Stimulated activated naive CD8-positive, alpha-beta T cell treated with anti-CD3 and anti-CD28 coated beads, Interleukin-15, amount 100 ng/mL, for 72 hours (primary cell): ENCODE data around the gene C5AR2.
A peak's percentile ranks its signal among the peaks of the same experiment; 100 is the strongest.
"Not testable (repeated sequence)": the region's sequence is repeated elsewhere in the genome, so short reads cannot be mapped to it uniquely, and the experiment has no call there.

Experiments used
- ATAC-seq: fragments of 150-1000 bp; cut with Tn5 transposase; 2 replicates; pipeline ENCODE4 v1.10.0; 2021; ENCODE audit warnings: mild to moderate bottlenecking, moderate library complexity
- DNase-seq, 2 donors: peaks; one replicate each; pipeline ENCODE4 v3.0.0; 2021 to 2022
- H3K27ac Mint-ChIP-seq, 2 donors: one replicate each; pipeline ENCODE4 v1.8.0; 2022; ENCODE audit warnings: mild to moderate bottlenecking in 2 of 2, mixed read lengths in 2 of 2, moderate library complexity in 2 of 2
- H3K27me3 Mint-ChIP-seq: one replicate; pipeline ENCODE4 v1.8.0; 2022; ENCODE audit warnings: mixed read lengths
- H3K4me1 Mint-ChIP-seq: one replicate; pipeline ENCODE4 v1.8.0; 2022; ENCODE audit warnings: mild to moderate bottlenecking, mixed read lengths
- H3K4me3 Mint-ChIP-seq, 2 donors: one replicate each; pipeline ENCODE4 v1.8.0; 2022; ENCODE audit warnings: mild to moderate bottlenecking in 2 of 2, mixed read lengths in 2 of 2, moderate library complexity in 1 of 2
- H3K9me3 Mint-ChIP-seq, 2 donors: one replicate each; pipeline ENCODE4 v1.8.0; 2022; ENCODE audit warnings: mixed read lengths in 2 of 2

C5AR2 gene

DNA sequence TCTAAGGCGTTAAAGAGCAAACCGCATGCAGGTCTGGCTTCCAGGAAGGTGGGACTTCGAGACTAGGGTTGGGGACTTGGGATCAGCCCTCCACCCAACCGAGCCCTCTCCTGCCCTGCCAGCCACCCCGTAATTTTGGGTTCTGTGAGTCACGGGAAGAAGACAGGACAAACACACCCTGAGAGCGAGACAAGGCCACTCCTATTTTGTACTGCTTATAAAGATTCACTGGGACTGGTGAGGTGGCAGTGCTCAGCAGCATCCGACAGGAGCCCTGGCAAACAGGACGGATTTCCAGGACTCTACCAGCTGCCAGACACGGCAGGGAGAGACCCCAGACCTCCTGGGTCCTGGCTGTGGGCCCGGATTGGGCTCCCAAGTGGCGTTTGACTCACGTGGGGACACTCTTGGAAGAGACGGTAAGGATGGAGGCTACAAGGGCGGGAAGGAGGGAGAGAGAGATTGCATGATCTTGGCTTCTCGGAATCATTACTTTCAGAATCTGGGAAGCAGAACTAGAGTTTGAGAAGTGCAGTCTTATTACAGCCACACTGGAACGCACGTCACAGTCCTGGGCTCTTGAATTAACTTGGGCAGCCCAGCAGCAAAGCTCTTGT lies at the start of gene C5AR2:
Gene C5AR2, plus strand, starts transcription at position 245 of the 617 bp plus-strand sequence. CDS start 8,625 bp downstream, outside the sequence.
- Mint-ChIP-seq H3K9me3 (no peaks in the 10 kb centered on the region), H3K27ac (no peak within 1 kb of the TSS), H3K4me3 (no peak within 1 kb of the TSS), H3K4me1 (peaks cover 10% of the 10 kb centered on the region), H3K27me3 (no peaks in the 10 kb centered on the region)
- ATAC-seq (no peak), DNase-seq (no peak)

DNA sequence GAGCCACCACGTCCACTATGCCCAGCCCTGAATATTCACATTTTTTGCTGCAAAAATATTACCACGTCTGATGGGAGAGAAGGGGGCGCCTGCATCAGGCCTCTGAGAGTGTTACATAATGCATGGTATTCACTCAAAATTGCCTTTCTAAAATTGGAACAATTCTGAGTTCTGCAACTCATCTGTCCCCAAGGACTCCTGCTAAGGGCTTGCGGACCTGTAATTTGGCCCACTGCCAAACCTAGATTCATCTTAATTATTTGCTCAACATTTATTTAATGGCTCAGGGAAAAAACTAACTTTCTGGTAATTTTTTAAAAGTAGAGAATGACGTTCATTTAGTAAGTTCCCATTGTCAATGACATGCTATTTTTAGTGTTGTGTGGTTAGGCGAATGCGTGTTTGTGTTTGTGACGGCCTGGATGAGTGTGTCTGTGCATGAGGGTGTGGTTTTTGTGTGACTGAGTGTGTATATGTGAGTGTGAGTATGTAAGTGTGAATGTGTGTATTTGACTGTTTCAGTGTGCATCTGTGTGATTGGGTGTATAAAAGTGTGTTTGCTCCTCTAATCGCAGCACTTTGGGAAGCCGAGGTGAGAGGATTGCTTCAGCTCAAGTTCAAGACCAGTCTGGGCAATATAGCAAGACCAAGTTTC lies 48.4 kb upstream of the C5AR2 start:
- no peaks in the 10 kb centered on the region for H3K9me3 Mint-ChIP-seq
- peaks cover 16% of the 10 kb centered on the region for H3K4me1 Mint-ChIP-seq
- no peak for ATAC-seq
- no peak overlapping the region for H3K27ac Mint-ChIP-seq
- H3K27me3 Mint-ChIP-seq = no peaks in the 10 kb centered on the region
- no peak for DNase-seq
- H3K4me3 Mint-ChIP-seq = no peak overlapping the region

DNA sequence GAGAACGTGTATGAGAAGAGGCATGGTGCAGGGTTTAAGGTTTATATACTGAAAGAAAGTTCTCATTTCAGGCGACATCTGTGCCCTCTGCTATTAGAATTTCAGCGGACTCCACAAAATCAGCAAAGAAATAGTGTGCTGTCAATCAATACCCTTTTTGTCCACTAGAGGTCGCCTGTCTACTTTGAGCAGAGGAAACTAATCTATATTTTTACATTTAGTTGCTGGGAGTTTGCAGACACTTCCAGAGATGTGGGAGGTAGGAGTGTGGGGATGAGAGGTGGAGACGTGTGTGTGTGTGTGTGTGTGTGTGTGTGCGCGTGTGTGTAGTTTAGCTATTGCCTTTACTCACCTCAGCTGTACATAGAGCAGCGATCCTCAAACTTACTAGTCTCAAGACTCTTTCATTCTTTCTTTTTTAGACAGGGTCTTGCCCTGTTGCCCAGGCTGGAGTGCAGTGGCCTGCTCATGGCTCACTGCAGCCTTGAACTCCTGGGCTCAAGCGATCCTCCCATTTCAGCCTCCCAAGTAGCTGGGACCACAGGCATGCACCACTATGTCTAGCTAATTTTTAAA lies 47.6 kb upstream of the C5AR2 start:
- Mint-ChIP-seq H3K9me3 (no peaks in the 10 kb centered on the region), H3K4me1 (peaks cover 18% of the 10 kb centered on the region), H3K27me3 (no peaks in the 10 kb centered on the region), H3K4me3 (no peak overlapping the region), H3K27ac (no peak overlapping the region)
- DNase-seq (peak in 1 of 2 donors; percentile 48), ATAC-seq (no peak)

DNA sequence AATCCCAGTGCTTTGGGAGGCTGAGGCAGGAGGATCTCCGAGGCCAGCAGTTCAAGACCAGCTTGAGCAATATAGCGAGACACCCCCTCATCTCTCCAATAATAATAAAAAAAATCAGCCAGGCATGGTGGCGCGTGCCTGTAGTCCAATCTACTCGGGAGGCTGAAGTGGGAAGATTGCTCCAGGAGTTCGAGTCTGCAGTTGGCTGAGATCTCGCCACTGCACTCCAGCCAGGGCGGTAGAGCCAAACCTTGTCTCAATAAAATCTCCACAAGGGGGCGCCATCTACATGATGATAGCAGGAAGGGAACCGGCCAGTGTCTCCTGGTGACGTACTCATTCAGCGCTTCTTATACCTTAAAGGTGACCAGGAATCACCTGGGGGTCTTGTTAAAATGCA lies 35.9 kb upstream of the C5AR2 start:
- Mint-ChIP-seq H3K9me3 (no peaks in the 10 kb centered on the region), H3K27ac (peak overlapping the region in 1 of 2 donors; percentile 38), H3K4me3 (no peak overlapping the region), H3K27me3 (no peaks in the 10 kb centered on the region), H3K4me1 (peaks cover 22% of the 10 kb centered on the region)
- ATAC-seq (peak; percentile 96), DNase-seq (peak; percentile 74 to 75)

DNA sequence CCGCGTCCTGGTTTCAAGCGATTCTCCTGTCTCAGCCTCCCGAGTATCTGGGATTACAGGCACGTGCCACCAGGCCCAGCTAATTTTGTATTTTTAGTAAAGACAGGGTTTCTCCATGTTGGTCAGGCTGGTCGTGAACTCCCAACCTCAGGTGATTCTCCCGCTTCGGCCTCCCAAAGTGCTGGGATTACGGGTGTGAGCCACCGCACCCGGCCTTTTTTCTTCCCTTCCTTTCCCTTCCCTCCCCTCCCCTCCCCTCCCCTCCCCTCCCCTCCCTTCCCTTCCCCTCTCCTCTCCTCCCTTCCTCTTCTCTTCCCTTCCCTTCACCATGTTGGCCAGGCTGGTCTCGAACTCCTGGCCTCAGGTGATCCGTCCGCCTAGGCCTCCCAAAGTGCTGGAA lies 31.1 kb upstream of the C5AR2 start:
- peaks cover 26% of the 10 kb centered on the region for H3K4me1 Mint-ChIP-seq
- not testable (repeated sequence) for H3K9me3 Mint-ChIP-seq, DNase-seq, H3K27me3 Mint-ChIP-seq, ATAC-seq, H3K4me3 Mint-ChIP-seq
- H3K27ac Mint-ChIP-seq = peak overlapping the region in 1 of 2 donors; percentile 65

DNA sequence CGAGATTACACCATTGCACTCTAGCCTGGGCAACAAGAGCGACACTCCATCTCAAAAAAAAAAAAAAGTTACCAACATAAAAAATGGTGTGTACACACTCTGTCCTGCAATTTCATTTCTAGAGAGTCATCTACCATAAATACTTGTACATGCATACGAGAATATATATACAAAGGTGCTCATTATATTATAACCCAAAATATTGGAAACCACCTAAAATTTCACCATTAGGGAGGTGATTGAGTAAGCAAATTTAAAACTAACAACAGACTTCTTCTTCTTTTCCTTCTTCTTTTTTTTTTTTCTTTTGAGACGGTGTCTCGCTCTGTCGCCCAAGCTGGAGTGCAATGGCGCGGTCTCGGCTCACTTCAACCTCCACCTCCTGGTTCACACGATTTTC lies 29.7 kb upstream of the C5AR2 start:
- peaks cover 21% of the 10 kb centered on the region for H3K27me3 Mint-ChIP-seq
- no peaks in the 10 kb centered on the region for H3K9me3 Mint-ChIP-seq
- H3K27ac Mint-ChIP-seq = no peak overlapping the region
- H3K4me1 Mint-ChIP-seq = peaks cover 18% of the 10 kb centered on the region
- no peak overlapping the region for H3K4me3 Mint-ChIP-seq
- no peak for DNase-seq
- no peak for ATAC-seq

DNA sequence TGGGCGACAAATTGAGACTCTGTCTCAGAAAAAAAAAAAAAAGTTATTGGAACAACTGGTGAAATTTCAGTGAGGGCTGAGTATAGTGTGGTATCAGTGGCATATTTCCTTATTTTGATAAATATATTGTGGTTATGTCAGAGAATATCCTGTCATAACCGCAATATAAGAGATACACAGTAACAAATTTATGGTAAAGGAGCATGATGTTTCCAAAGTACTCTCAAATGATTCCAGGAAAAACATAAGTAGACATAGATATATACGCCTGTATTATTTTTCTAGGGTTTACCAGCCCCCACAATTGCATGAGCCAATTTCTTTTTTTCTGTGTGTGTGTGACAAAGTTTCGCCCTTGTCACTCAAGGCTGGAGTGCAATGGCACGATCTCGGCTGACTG lies 28.0 kb upstream of the C5AR2 start:
- H3K9me3 Mint-ChIP-seq = no peaks in the 10 kb centered on the region
- ATAC-seq (no peak), DNase-seq (no peak)
- peaks cover 26% of the 10 kb centered on the region for H3K27me3 Mint-ChIP-seq
- no peak overlapping the region for H3K27ac Mint-ChIP-seq
- H3K4me1 Mint-ChIP-seq = peaks cover 18% of the 10 kb centered on the region
- H3K4me3 Mint-ChIP-seq = no peak overlapping the region

DNA sequence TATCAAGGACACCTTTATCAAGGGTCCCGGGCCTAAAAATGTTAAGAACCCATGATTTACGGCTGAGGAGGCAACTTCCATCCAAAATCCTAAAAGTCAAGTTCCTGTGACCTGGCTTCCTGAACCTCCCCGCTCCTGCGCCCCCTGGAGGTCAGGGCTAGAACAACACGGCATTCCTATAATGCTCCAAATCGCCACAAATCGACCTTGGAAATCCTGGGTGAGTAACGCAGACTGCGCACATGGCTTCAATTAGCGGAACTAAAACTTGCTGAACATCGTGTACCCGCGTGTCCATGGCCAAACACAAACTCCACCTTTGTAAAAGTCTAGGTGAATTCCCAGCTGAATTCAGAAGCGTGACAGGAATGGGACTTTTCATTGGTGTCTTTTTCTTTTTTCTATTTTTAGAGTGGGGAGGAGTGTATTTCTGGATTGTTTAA lies 26.6 kb upstream of the C5AR2 start:
- Mint-ChIP-seq H3K27me3 (peaks cover 39% of the 10 kb centered on the region), H3K27ac (peak overlapping the region in 1 of 2 donors; percentile 48), H3K9me3 (no peaks in the 10 kb centered on the region), H3K4me3 (no peak overlapping the region), H3K4me1 (peaks cover 11% of the 10 kb centered on the region)
- DNase-seq = peak; percentile 13 to 29
- ATAC-seq = no peak

DNA sequence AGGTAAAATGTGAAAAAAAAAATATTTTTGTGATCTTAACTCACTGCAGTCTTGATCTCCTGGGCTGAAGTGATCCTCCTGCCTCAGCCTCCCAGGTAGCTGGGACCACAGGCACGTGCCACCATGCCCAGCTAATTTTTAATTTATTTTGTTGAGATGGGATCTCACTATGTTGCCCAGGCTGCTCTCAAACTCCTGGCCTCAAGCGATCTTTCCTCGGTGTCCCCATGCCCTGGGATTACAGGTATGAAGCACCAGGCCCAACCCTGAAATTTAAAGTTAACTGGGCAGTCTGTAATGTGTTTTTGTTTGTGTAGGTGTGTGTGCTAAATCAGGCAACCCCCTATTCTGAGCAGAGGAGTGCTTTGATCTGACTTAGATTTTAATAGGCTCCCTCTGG lies 25.7 kb upstream of the C5AR2 start:
- H3K27ac Mint-ChIP-seq = no peak overlapping the region
- no peaks in the 10 kb centered on the region for H3K9me3 Mint-ChIP-seq
- H3K27me3 Mint-ChIP-seq = peaks cover 49% of the 10 kb centered on the region
- DNase-seq = no peak
- peaks cover 5% of the 10 kb centered on the region for H3K4me1 Mint-ChIP-seq
- ATAC-seq = no peak
- H3K4me3 Mint-ChIP-seq = no peak overlapping the region

DNA sequence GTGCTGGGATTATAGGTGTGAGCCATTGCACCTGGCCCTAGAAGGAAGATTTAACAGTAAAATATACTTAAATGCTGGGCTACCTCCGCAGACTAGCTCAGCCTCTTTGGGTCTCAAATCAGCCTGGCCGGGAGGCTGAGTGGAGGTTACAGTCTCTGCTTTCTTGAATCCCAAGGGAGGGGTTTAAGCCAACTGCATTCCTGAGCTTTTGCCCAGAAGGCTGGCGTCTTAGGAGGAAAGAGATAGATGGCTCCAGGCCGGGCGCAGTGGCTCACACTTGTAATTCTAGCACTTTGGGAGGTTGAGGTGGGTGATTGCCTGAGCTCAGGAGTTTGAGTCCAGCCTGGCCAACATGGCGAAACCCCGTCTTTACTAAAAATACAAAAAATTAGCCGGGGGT lies 22.9 kb upstream of the C5AR2 start:
- H3K27ac Mint-ChIP-seq = peak overlapping the region in 1 of 2 donors; percentile 59
- no peaks in the 10 kb centered on the region for H3K9me3 Mint-ChIP-seq
- no peak for ATAC-seq
- DNase-seq = no peak
- H3K4me3 Mint-ChIP-seq = no peak overlapping the region
- peaks cover 5% of the 10 kb centered on the region for H3K4me1 Mint-ChIP-seq
- peaks cover 52% of the 10 kb centered on the region for H3K27me3 Mint-ChIP-seq

DNA sequence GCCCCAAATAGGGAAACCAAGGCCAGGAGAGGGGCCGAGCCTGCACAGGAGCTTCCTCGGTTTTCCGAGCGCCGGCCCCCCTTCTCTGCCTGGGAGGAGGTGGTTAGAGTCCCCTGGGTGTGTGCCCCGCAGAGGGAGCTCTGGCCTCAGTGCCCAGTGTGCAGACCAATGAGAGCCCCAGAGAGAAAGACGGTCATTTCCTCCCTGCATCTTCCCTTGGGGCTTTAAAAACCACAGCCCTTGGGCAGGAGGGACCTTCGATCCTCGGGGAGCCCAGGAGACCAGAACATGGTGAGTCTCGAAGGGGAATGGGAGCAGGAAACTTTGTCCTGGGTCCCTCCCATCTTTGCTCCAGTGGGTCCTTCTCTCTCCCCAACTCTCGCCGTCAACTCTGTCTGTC lies 22.4 kb upstream of the C5AR2 start, which contains the start of gene C5AR1:
Gene C5AR1, plus strand, starts transcription at position 254 of the 400 bp plus-strand sequence. Its CDS starts 35 bp downstream, at position 289.
- peaks cover 5% of the 10 kb centered on the region for H3K4me1 Mint-ChIP-seq
- peak within 1 kb of the TSS in 1 of 2 donors; percentile 97 for H3K27ac Mint-ChIP-seq
- no peak within 1 kb of the TSS for H3K4me3 Mint-ChIP-seq
- DNase-seq (no peak), ATAC-seq (no peak)
- H3K27me3 Mint-ChIP-seq = peaks cover 52% of the 10 kb centered on the region
- no peaks in the 10 kb centered on the region for H3K9me3 Mint-ChIP-seq

DNA sequence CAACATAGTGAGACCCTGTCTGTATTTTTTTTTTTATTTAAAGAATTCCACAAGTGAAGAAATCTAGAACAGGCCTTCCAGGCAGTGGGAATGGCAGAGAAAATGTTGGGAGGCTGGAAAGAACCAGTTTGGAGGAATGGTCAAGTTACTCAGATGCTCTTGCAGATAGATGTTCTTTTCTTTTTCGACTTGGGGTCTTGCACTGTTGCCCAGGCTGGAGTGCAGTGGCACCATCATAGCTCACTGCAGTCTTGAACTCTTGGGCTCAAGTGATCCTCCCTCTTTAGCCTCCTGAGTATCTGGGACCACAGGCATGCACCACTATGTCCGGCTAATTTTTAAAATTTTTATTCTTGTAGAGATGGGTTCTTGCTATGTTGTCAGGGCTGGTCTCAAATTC lies 21.7 kb upstream of the C5AR2 start:
- ATAC-seq (no peak), DNase-seq (no peak)
- H3K4me1 Mint-ChIP-seq = peaks cover 3% of the 10 kb centered on the region
- no peak overlapping the region for H3K4me3 Mint-ChIP-seq
- H3K27me3 Mint-ChIP-seq = peaks cover 52% of the 10 kb centered on the region
- no peaks in the 10 kb centered on the region for H3K9me3 Mint-ChIP-seq
- no peak overlapping the region for H3K27ac Mint-ChIP-seq

DNA sequence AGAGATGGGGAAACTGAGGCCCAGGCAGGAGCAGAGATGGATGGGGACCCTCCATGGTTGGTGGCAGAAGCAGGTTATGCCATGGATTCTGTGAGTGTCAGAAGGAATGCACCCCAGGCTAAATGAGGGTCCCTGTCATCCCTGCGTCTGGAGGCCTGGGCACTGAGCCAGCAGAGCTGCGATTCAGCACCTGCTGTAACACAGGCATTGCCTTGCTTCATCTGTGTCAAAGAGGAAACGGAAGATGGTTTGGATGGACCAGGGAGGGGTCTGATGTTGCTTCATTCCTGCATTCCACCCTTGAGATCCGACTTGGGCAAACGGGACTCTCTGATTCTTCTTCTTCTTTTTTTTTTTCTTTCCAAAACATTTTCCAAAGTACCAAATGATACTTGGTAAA lies 21.2 kb upstream of the C5AR2 start:
- no peaks in the 10 kb centered on the region for H3K4me1 Mint-ChIP-seq

DNA sequence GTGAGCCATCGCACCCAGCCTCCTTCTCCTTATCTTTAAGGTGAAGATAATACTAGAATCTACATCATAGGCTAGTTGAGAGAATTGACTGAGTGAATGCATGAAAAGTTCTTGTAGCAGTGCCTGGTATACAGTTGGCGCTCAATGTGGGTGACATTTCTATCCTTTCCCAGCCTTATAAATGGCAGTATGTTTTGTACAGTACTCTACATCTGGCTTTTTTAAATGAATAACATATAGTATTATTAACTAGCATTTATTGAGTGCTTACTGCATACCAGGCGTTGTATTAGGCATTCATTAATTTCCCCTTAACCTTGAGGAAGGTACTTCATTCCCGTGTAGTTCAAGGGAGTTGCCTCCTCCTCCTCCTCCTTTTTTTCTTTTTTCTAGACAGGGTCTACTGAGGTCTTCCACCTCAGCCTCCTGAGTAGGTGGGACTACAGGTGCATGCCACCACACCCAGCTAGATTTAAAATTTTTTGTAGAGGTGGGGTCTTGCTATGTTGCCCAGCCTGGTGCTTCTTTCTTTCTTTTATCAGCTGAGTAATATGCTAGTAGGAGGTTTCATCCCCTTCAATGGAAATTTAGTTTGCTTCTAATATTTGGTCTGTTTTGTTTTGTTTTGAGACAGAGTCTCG lies 19.5 kb upstream of the C5AR2 start:
- H3K9me3 Mint-ChIP-seq = no peaks in the 10 kb centered on the region
- H3K4me1 Mint-ChIP-seq = no peaks in the 10 kb centered on the region
- no peak overlapping the region for H3K4me3 Mint-ChIP-seq
- peaks cover 49% of the 10 kb centered on the region for H3K27me3 Mint-ChIP-seq
- DNase-seq (no peak), ATAC-seq (no peak)
- no peak overlapping the region for H3K27ac Mint-ChIP-seq

More for the DNA sequence above, 21.2 kb upstream of the C5AR2 start:
- ATAC-seq (no peak), DNase-seq (no peak)
- Mint-ChIP-seq H3K27me3 (peaks cover 53% of the 10 kb centered on the region), H3K4me3 (no peak overlapping the region), H3K9me3 (no peaks in the 10 kb centered on the region), H3K27ac (no peak overlapping the region)

DNA sequence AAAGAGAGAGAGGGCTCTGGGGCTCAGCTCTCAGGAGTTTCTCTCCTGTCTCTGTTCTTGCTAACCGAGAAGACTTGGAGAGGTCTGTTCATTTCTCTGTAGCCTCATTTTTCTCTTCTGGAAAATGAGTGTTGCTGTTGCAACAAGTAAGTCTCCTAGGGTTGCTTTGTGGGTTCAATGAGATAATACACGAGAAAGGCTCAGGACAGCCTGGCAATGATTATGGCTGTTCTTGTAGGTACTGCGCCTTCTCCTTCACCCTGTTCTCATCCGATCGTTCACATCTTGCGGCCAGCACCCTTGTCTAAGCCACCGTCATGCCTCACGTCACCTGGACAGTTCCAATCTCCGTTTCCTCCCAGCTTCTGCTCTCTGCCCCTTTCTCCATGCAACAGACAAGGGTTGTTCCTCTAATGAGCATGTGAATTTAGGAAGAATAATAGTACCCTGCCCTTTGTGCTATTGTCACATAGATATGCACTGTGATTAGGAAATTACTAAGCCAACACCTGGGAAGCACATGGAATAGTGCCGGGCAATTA lies 18.1 kb upstream of the C5AR2 start:
- H3K27me3 Mint-ChIP-seq = peaks cover 47% of the 10 kb centered on the region
- DNase-seq (no peak), ATAC-seq (no peak)
- H3K9me3 Mint-ChIP-seq = no peaks in the 10 kb centered on the region
- no peak overlapping the region for H3K4me3 Mint-ChIP-seq
- H3K27ac Mint-ChIP-seq = no peak overlapping the region
- H3K4me1 Mint-ChIP-seq = no peaks in the 10 kb centered on the region
